Thoracic aorta (tissue), 2 donors: Measurements from ENCODE around the gene RIMBP2. TPM values are rescaled to one million over a fixed set of nuclear protein-coding genes. Genes with fewer than 3 reads are reported as not detected.

Source experiments
- ATAC-seq: fragments of 150-250 bp; one replicate; pipeline ENCODE4 v1.8.0; 2017; ENCODE audit warnings: low read depth; ENCODE audit not compliant: insufficient number of reproducible peaks, low FRiP score
- DNase-seq: peaks from one replicate; pipeline ENCODE4 v3.0.0-alpha.2; 2020; ENCODE audit warnings: low spot score
- H3K27ac ChIP-seq, 2 donors: fragments of 200-600 bp; sonication (generic); 1 replicate in 1 of 2; 2 replicates in 1 of 2; pipeline ENCODE4 v1.5.1; 2016; ENCODE audit warnings: mild to moderate bottlenecking in 2 of 2, moderate library complexity in 2 of 2
- H3K27me3 ChIP-seq: fragments of 200-600 bp; sonication (generic); replicated peaks from 2 replicates; pipeline ENCODE4 v1.6.0; 2016; ENCODE audit warnings: mild to moderate bottlenecking; ENCODE audit not compliant: insufficient read depth
- H3K36me3 ChIP-seq: fragments of 200-600 bp; sonication (generic); one replicate; pipeline ENCODE4 v1.5.1; 2016
- H3K4me1 ChIP-seq, 2 donors: fragments of 200-600 bp; sonication (generic); 1 replicate in 1 of 2; 2 replicates in 1 of 2; pipeline versions ENCODE4 v1.5.1 to v1.6.0; 2016; ENCODE audit warnings: low read depth in 2 of 2, mild to moderate bottlenecking in 1 of 2; ENCODE audit not compliant: control insufficient read depth in 1 of 2
- H3K4me3 ChIP-seq: fragments of 200-600 bp; sonication (generic); 2 replicates; pipeline ENCODE4 v1.5.1; 2016; ENCODE audit warnings: mild to moderate bottlenecking
- H3K9me3 ChIP-seq: fragments of 200-600 bp; sonication (generic); 2 replicates; pipeline ENCODE4 v1.5.1; 2016
- total RNA-seq, 2 donors: library from RNA; depleted of rRNA; stranded (reverse); fragments of >200 nt; gene quantifications; one replicate each; pipeline versions ENCODE4 v1.1.0 to v1.2.3, GENCODE V29; 2016
- TF ChIP-seq, protein P1 (sequence below): fragments of 200-600 bp; sonication (generic); IDR thresholded peaks from one replicate; pipeline ENCODE4 v1.5.1; 2019; ENCODE audit warnings: antibody characterized with exemption

Gene RIMBP2
- total RNA-seq, 2 donors from 2014 or later: 0.54 to 0.92 TPM

DNA sequence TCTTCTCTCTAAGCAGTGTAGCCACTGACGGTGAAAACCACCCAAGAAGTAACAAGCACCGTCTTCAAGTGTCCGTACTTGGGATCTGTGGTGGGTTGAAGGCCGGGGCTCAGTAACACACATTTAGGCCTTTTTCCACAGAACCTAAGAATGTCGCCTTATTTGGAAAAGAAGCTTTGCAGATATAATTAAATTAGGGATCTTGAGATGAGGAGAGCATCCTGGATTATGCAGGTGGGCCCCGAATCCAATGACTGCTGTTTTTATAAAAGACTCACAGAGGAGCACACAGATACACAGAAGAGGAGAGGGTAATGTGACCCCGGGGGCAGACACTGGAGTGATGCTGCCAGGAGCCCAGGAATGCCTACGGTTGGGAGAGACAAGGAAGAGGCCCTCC is 46.3 kb downstream of the RIMBP2 start:
- H3K4me3 ChIP-seq: no peak overlapping the region

DNA sequence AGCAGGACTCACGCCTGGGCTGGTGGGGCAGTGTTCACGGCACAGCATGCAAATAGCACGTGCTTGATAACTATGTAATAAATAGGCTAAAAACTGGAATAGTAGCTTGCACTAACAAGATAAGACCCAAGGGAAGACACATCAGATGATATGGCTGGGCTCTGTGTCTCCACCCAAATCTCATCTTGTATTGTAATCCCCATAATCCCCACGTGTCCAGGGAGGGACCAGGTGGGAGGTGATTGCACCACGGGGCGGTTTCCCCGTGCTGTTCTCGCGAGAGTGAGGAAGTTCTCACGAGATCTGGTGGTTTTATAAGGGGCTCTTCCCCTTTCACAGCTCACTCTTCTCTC is 46.9 kb downstream of the RIMBP2 start:
- no peak overlapping the region for H3K27ac ChIP-seq
- H3K36me3 ChIP-seq: no peaks in the 10 kb centered on the region
- TF ChIP-seq, protein P1, sequence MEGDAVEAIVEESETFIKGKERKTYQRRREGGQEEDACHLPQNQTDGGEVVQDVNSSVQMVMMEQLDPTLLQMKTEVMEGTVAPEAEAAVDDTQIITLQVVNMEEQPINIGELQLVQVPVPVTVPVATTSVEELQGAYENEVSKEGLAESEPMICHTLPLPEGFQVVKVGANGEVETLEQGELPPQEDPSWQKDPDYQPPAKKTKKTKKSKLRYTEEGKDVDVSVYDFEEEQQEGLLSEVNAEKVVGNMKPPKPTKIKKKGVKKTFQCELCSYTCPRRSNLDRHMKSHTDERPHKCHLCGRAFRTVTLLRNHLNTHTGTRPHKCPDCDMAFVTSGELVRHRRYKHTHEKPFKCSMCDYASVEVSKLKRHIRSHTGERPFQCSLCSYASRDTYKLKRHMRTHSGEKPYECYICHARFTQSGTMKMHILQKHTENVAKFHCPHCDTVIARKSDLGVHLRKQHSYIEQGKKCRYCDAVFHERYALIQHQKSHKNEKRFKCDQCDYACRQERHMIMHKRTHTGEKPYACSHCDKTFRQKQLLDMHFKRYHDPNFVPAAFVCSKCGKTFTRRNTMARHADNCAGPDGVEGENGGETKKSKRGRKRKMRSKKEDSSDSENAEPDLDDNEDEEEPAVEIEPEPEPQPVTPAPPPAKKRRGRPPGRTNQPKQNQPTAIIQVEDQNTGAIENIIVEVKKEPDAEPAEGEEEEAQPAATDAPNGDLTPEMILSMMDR: no peak
- DNase-seq (no peak), ATAC-seq (no peak)
- H3K4me1 ChIP-seq: no peaks in the 10 kb centered on the region
- no peak overlapping the region for H3K4me3 ChIP-seq
- H3K9me3 ChIP-seq: no peaks in the 10 kb centered on the region
- H3K27me3 ChIP-seq: no peaks in the 10 kb centered on the region

More for the DNA sequence above, 46.3 kb downstream of the RIMBP2 start:
- H3K4me1 ChIP-seq: no peaks in the 10 kb centered on the region
- H3K36me3 ChIP-seq: no peaks in the 10 kb centered on the region
- H3K27ac ChIP-seq: no peak overlapping the region
- no peaks in the 10 kb centered on the region for H3K9me3 ChIP-seq
- TF ChIP-seq, protein P1: no peak
- H3K27me3 ChIP-seq: no peaks in the 10 kb centered on the region
- no peak for ATAC-seq
- DNase-seq: no peak

DNA sequence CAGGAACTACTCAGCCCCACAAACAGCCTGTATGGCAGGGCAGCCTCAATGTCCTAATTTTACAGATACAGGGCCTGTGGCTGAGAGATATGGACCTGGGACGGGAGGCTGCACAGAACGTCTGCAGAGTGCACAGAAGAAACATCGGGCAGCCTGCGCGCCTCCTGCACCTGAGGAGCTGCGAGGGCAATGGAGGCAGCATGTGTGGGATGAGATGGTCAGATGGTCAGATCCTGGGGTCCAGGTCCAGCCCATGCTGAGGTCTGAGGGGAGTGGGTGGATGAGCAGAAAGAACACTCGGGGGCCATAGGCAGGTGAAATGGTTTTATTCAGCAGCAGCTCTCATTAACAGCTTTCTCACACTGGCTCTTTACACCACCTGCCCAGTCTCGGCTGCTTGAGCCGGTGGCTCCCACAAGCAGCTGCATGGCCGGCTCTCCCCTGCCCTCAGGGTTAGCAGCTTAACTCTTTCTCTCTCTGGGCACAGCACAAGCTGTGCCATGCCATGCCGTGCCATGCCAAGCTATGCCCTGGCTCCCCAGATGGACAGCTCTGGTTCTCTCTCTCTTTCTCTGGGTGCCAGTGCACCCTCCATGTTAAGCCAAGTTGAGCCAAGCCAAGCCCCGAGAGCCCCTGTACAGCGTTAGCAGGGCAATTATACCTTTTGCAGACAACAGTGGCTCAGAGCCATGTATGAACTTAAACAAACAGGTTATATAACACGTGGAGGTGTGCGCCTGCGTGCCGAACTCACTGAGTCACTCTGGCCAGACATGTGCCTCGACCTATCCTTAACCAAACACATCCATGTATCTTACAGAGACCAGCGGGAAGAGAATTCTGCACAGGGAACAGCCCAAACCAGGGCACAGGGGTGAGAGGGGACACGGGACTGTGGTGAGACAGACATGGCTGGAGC is 47.6 kb downstream of the RIMBP2 start:
- DNase-seq (no peak), ATAC-seq (no peak)
- TF ChIP-seq, protein P1: no peak
- no peaks in the 10 kb centered on the region for H3K27me3 ChIP-seq
- H3K9me3 ChIP-seq: no peaks in the 10 kb centered on the region
- H3K36me3 ChIP-seq: no peaks in the 10 kb centered on the region
- no peak overlapping the region for H3K4me3 ChIP-seq
- H3K27ac ChIP-seq: no peak overlapping the region
- no peaks in the 10 kb centered on the region for H3K4me1 ChIP-seq

DNA sequence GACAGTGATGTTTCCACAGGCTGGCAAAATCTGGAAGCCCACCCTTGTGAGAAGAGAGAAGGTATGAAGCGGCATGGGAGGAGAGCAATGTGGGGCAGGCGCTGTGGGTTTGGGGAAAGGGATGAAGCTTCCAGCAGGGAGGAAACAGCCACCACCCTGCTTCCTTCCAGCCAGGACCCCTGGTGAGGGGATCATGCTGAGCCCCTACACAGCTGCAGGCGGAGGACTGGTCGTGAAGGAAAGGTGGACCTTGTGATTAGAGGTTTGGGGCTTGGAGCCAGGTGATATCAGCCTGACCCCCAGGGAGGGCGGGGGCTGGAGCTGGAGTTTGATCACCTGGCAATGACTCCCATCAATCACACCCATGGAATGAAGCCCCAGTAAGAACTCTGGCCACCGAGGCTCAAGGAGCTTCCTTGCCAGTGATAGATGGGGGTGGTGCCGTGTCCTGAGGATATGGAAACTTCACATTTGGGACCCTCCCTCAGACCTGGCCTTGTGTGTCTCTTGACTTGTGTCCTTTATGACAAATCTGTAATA is 48.6 kb downstream of the RIMBP2 start:
- DNase-seq (no peak), ATAC-seq (no peak)
- H3K27ac ChIP-seq: no peak overlapping the region
- H3K4me3 ChIP-seq: no peak overlapping the region
- H3K27me3 ChIP-seq: no peaks in the 10 kb centered on the region
- TF ChIP-seq, protein P1: no peak
- no peaks in the 10 kb centered on the region for H3K4me1 ChIP-seq
- H3K9me3 ChIP-seq: no peaks in the 10 kb centered on the region
- no peaks in the 10 kb centered on the region for H3K36me3 ChIP-seq

DNA sequence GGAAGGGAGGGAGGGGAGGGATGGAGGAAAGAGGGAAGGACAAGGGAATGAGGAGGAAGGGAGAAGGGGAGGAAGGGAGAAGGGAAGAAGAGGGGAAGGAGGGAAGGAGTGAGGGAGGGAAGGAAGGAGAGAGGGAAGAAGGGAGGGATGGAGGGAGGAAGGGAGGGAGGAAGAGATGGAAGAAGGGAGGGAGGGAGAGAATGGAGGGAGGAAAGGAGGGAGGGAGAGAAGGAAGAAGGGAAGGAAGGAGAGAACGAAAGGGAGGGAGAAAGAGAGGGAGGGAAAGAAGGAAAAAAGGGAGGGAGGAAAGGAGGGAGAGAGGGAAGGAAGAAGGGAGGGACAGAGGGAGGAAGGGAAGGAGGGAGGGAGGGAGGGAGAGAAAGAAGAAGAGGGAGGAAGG is 49.5 kb downstream of the RIMBP2 start:
- H3K4me3 ChIP-seq: no peak overlapping the region
- no peak for ATAC-seq

More for the DNA sequence above, 49.5 kb downstream of the RIMBP2 start:
- Histone ChIP-seq H3K27me3 (no peaks in the 10 kb centered on the region), H3K27ac (no peak overlapping the region), H3K36me3 (no peaks in the 10 kb centered on the region), H3K9me3 (no peaks in the 10 kb centered on the region), H3K4me1 (no peaks in the 10 kb centered on the region)
- DNase-seq: no peak
- TF ChIP-seq, protein P1: no peak
